HG03565 (cell line): ENCODE measurements around the gene RBM14.
"Not testable (repeated sequence)": the region's sequence is repeated elsewhere in the genome, so short reads cannot be mapped to it uniquely, and the experiment has no call there.

Experiments
- ATAC-seq: cut with Tn5 transposase; IDR thresholded peaks from one replicate; pipeline ENCODE4 v1.9.1; 2021; ENCODE audit warnings: mild to moderate bottlenecking, moderate library complexity; ENCODE audit not compliant: unreplicated experiment

Gene RBM14, protein sequence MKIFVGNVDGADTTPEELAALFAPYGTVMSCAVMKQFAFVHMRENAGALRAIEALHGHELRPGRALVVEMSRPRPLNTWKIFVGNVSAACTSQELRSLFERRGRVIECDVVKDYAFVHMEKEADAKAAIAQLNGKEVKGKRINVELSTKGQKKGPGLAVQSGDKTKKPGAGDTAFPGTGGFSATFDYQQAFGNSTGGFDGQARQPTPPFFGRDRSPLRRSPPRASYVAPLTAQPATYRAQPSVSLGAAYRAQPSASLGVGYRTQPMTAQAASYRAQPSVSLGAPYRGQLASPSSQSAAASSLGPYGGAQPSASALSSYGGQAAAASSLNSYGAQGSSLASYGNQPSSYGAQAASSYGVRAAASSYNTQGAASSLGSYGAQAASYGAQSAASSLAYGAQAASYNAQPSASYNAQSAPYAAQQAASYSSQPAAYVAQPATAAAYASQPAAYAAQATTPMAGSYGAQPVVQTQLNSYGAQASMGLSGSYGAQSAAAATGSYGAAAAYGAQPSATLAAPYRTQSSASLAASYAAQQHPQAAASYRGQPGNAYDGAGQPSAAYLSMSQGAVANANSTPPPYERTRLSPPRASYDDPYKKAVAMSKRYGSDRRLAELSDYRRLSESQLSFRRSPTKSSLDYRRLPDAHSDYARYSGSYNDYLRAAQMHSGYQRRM

DNA sequence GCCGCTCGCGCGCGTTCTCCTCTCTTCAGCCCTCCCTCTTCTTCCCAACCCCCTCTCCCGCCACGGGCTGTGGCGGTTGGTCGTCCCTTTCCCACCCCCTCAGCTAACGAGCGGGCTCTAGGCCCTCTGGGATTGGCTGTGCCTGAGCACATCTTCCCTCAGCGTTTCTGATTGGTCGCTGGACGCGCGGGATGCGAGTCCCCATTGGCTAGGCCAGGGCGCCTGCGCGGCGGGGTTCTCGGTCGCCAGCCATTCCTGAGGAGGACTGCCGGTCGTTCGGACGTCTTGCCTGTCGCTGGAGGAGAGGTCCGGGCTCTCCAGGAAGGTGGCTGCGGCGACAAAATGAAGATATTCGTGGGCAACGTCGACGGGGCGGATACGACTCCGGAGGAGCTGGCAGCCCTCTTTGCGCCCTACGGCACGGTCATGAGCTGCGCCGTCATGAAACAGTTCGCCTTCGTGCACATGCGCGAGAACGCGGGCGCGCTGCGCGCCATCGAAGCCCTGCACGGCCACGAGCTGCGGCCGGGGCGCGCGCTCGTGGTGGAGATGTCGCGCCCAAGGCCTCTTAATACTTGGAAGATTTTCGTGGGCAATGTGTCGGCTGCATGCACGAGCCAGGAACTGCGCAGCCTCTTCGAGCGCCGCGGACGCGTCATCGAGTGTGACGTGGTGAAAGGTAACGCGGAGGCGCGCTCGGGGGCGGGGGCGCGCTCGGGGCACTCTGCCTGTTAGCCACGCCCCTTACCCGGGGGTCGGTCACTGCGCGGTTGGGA is at the start of gene RBM14:
Gene RBM14, plus strand, starts transcription at position 252 of the 776 bp plus-strand sequence. Its CDS starts 91 bp downstream, at position 343.
- ATAC-seq: peak; percentile 90

DNA sequence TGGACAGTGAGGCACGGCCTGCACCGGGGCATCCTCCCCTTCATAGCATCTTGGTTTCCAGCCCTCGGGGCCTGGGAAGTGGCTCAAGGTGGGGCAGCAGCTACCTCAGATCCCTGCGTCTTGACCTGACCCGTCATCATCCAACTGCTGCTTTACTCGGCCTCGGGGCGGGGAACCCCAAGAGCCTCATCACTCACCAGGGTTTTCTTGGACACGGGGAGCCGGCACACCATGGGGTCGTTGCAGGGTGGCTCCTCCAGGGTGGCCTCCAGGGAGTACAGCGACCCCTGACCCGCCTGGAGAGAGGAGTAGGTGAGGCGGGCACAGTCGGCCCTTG is 48.7 kb upstream of the RBM14 start:
- ATAC-seq: no peak

GRCh38 chr11:66568124-66568916 is 48.1 kb upstream of the RBM14 start, which contains the start of gene CTSF:
TSS of gene CTSF (minus strand) at chr11:66568606. CDS start at chr11:66568486, 120 bp downstream.
- ATAC-seq: no peak

- ATAC-seq: no peak
Measured at GRCh38 chr11:66569076-66569475, 47.4 kb upstream of the RBM14 start.

- no peak for ATAC-seq
Measured at GRCh38 chr11:66570079-66570849, 46.2 kb upstream of the RBM14 start.

GRCh38 chr11:66570850-66571180 is 45.6 kb upstream of the RBM14 start:
- ATAC-seq: no peak

DNA sequence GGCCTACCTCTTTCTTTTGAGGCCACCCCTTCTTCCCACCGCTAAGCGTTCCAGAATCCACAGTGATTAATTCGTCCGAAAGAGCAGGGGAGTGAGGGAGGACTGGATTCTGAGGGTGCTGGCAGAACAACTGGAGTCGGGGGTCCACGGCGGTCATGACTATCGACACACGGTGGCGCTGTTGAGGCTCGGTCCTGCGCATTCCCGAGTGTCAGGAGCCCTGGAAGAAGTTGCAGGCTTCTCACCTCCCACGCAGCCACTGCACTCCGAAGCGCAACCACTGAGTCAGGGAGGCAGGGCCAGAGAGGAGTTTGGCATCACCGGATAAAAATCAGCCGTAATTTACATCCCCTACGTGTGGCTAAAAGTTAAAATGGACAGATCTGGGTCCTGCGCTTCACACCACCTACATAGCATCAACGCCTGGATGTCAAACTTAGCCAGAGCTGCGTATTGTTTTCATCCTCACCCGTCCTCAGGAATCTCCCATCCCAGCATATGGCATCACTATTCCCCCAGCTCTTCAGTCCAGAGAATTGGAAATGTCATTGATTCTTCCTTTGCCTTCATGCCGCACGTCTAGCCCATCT is 37.3 kb upstream of the RBM14 start:
- ATAC-seq: no peak

DNA sequence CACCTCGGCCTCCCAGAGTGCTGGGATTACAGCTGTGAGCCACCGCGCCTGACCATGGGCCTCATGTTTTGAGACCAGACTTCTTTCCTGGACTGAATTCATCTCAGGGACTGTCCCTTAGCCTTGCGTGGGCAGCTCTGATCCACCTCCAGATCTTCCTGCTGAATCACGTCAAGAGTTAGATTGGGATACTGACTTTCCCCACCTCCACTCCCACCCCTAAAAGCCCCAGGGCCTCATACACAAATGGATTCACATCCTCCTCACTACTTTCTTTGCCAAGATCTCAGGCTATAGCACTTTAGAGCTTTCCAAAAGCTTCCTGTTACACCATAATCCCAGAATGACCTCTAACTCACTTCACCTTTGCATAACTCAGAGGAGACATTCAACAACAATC is 35.6 kb upstream of the RBM14 start:
- no peak for ATAC-seq

GRCh38 chr11:66581261-66581660 is 35.2 kb upstream of the RBM14 start:
- ATAC-seq: no peak

DNA sequence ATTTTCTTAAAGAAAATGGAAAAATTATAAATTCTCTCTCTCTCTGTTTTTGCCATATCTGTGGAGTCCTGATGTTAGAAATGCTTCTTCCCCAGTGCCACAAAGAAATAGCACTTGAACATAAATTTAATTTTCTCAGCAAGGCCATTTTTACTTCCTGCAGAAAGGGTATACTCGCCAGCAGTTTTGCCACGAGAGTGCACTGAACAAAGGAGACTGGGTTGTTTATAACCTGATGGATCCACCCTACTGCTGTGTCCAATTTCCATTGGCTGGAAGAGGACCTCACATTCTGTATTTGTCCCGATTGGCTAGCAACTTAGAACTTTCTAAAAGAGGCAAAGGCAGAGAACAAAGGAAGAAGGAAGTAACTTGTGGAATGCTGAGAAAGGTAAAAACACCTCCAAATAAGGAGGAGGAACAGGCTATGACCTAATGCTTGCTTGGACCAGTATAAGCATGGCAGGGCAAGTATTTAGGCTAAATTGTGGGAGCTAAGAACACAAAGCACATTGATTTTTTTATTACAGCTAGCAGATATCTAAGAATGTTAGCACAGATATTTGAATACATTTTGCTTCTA is 33.8 kb upstream of the RBM14 start:
- ATAC-seq: not testable (repeated sequence)

GRCh38 chr11:66585447-66585846 is 31.0 kb upstream of the RBM14 start:
- ATAC-seq: not testable (repeated sequence)

GRCh38 chr11:66586136-66586535 is 30.3 kb upstream of the RBM14 start:
- ATAC-seq: no peak

- ATAC-seq: not testable (repeated sequence)
Measured at GRCh38 chr11:66589315-66589714, 27.1 kb upstream of the RBM14 start.

- no peak for ATAC-seq
Measured at GRCh38 chr11:66589996-66590675, 26.3 kb upstream of the RBM14 start.

- no peak for ATAC-seq
Measured at GRCh38 chr11:66591175-66591574, 25.3 kb upstream of the RBM14 start.

DNA sequence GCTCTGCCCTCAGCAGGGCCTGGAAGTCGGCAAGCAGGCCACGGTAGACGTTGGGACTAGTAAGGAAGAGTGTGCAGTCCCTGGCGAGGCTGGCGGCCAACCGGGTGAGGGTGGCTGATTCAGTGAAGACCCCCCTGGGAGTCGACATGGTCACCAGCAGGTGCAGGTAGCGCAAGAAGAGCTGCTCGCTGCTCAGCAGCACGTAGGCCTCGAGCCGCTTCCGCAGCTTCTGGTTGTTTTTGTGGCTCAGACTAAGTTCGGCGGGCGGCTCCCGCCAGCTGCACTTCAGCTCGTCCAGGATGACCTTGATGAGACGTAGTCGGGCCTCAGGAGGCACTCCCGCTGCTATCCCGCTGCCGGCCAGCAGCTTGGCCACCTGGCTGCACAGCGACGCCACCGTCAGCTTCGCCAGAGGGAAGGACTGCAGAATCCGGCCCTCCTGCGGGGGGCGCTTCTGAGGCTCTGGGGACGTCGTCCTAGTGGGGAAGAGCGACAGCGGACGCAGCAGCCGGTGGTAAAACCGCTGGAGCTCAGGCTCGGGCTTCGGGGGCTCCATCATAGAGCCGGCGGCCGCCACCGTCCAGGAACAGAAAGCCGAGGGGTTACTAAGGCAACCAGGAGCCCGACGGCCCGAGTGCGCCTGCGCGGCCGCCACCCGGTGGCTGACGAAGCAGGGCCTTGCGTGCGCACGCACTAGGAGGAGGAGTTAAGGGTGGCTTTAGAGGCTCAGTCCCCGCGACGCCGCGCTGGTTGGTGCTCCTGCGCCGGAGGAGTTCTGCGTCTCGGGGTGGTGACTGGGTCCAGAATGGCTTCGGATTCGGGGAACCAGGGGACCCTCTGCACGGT is 23.8 kb upstream of the RBM14 start, which contains the start of the genes CCDC87 and CCS:
Gene CCDC87, minus strand, starts transcription at position 607 of the 846 bp plus-strand sequence. Its CDS starts 48 bp downstream, at position 559.
Gene CCS, plus strand, starts transcription at position 729 of the 846 bp plus-strand sequence. Its CDS starts 77 bp downstream, at position 806.
- peak; percentile 94 for ATAC-seq

DNA sequence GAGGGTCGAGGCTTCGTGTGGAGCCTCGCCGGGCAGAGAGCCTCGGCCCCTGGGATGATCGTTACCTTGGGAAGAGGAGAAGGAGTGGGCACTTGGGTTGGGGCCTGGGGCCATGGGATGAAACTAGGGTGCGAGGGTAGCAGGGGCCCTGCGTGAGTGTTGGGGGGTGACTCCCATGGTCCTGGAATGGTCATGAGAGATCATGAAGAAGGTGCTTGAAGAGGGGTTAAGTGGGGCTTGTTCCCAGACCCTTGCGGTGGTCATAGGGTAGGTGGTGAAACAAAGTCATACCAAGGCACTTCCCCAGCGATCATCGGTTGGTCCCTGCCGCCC is 23.2 kb upstream of the RBM14 start:
- no peak for ATAC-seq

DNA sequence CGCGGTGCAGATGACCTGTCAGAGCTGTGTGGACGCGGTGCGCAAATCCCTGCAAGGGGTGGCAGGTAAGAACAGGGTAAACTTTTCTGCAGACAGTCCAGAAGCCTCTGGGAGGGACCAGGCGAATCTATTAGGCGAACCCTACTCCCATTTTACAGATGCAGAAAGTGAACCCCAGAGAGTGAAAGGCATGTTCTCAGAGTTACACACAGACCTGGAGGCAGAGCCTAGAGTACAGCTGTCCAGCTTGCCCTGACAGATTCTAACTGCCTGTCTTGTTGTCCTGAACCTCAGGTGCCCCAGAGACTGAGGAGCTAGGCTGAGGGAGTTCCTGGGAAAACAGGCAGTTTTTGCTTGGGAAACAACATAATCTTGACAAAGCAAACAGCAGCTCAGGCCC is 22.8 kb upstream of the RBM14 start:
- ATAC-seq: no peak
